ENCODE data around the gene MED16.

MED16 gene

GRCh38 chr19:900302-901111, 7.5 kb upstream of the MED16 start:
- DNase-seq (ENCODE audit: low read depth), result no peak

GRCh38 chr19:900043-900301, 7.0 kb upstream of the MED16 start:
- no peak for DNase-seq (ENCODE audit: low read depth)
- no peak overlapping the region for H3K4me3 ChIP-seq (ENCODE audit: low read depth, low read length)
- no peak for TF ChIP-seq CTCF (IDR thresholded peaks at IDR 0.05; ENCODE audit: control insufficient read depth, extremely low read depth, insufficient read depth)

More at GRCh38 chr19:900302-901111, 7.5 kb upstream of the MED16 start:
- TF ChIP-seq CTCF (IDR thresholded peaks at IDR 0.05; ENCODE audit: control insufficient read depth, extremely low read depth, insufficient read depth), result no peak
- H3K4me3 ChIP-seq (ENCODE audit: low read depth, low read length), result no peak overlapping the region

- no peak for DNase-seq (ENCODE audit: low read depth)
- no peak for TF ChIP-seq CTCF (IDR thresholded peaks at IDR 0.05; ENCODE audit: control insufficient read depth, extremely low read depth, insufficient read depth)
- no peak overlapping the region for H3K4me3 ChIP-seq (ENCODE audit: low read depth, low read length)
These were observed 6.5 kb upstream of the MED16 start for GRCh38 chr19:899336-900042.

- no peak for DNase-seq (ENCODE audit: low read depth)
These were observed 5.7 kb upstream of the MED16 start for GRCh38 chr19:898663-899062.

GRCh38 chr19:897442-898039, 4.6 kb upstream of the MED16 start:
- no peak overlapping the region for H3K4me3 ChIP-seq (ENCODE audit: low read depth, low read length)
- TF ChIP-seq CTCF (IDR thresholded peaks at IDR 0.05; ENCODE audit: control insufficient read depth, extremely low read depth, insufficient read depth), result no peak
- DNase-seq (ENCODE audit: low read depth), result no peak

More at GRCh38 chr19:898663-899062, 5.7 kb upstream of the MED16 start:
- no peak overlapping the region for H3K4me3 ChIP-seq (ENCODE audit: low read depth, low read length)
- TF ChIP-seq CTCF (IDR thresholded peaks at IDR 0.05; ENCODE audit: control insufficient read depth, extremely low read depth, insufficient read depth), result no peak

GRCh38 chr19:896999-897398, 4.0 kb upstream of the MED16 start:
- H3K4me3 ChIP-seq (ENCODE audit: low read depth, low read length), result no peak overlapping the region
- no peak for TF ChIP-seq CTCF (IDR thresholded peaks at IDR 0.05; ENCODE audit: control insufficient read depth, extremely low read depth, insufficient read depth)
- DNase-seq (ENCODE audit: low read depth), result no peak
